Stimulated activated CD8-positive, alpha-beta memory T cell treated with anti-CD3 and anti-CD28 coated beads, Interleukin-4, amount 100 ng/mL, for 1 hour (primary cell): ENCODE data around the gene ANP32B.
"Not testable (repeated sequence)": the region's sequence is repeated elsewhere in the genome, so short reads cannot be mapped to it uniquely, and the experiment has no call there.

Source experiments
- DNase-seq, 2 donors: peaks; one replicate each; pipeline ENCODE4 v3.0.0-alpha.2; 2020; ENCODE audit warnings: low read depth in 2 of 2, low spot score in 1 of 2

ANP32B gene

DNA sequence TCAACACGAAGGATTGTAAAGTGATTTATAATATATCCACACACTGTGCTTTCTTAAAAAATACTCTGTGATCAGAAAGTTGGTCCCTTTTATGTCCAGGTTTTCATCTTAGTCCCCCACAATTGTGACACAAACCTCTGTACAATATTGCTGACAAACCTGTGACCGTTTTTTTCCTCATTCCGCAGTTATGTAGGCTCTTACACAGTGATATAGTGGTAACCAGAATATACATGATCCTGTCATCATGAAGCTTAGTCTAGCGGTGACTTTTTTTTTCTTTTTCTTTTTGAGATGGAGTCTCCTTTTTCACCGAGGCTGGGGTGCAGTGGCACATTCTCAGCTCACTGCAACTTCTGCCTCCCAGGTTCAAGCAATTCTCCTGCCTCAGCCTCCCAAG, 8.7 kb downstream of the ANP32B start:
- DNase-seq: no peak

DNA sequence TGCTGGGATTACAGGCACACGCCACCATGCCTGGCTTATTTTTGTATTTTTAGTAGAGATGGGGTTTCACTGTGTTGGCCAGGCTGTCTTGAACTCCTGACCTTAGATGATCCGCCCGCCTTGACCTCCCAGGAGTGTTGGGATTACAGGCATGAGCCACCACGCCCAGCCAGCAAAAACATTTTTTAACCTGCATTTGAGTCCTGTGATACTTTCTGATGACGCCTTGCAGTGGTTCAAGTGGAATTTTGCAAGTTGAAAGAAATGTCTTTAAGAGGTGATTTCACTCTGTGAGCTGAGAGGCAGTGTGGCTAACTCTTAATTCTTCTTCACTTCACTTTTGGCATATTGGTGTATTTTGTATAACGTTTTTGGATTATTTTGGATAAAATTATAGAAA, 9.1 kb downstream of the ANP32B start:
- DNase-seq: no peak

DNA sequence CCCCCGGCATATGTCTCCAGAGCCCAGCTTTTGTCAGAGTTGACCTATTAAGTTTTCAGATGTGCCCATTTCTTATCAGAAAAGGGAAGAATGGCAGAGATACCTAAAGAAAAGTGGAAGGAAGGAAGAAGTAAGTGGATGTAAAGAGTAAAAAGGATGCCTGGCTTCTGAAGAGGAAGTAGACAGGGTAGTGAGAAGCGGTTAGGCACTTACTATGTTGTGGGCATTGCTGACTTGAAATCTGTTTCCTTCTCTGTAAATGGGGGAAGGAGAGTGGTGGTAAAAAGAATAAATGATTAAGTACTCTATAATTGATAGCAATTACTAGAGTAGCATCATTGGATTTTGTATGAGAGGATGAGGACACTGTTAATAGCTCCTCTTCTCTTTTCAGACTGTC, 9.9 kb downstream of the ANP32B start:
- no peak for DNase-seq

DNA sequence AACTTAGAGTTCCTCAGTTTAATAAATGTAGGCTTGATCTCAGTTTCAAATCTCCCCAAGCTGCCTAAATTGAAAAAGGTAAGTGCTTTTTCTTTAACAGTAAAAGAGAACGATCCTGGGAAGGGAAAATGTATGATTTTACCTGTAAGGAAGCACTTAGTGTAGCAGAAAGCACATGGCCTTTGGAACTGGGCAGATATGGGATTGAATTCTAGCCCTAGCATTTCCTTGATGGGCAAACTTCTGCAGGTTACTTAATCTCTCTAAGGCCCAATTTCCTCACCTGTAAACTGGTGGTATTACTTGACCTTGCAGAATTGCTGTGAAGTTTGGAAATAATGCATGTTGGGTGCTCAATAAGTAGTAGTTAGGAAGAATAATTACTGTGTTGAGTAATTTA, 11.6 kb downstream of the ANP32B start:
- no peak for DNase-seq

DNA sequence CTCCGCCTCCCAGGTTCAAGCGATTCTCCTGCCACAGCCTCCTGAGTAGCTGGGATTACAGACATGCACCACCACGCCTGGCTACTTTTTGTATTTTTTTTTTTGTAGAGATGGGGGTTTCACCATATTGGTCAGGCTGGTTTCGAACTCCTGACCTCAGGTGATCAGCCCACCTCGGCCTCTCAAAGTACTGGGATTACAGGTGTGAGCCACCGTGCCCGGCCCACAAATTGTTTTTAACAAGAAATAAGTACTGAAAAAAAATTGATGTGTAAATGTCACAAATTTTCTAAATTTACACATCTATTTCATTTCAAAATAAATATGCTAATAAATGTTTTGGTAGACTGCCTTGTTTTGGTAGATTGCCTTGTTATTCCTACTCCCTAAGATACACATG, 13.5 kb downstream of the ANP32B start:
- not testable (repeated sequence) for DNase-seq

DNA sequence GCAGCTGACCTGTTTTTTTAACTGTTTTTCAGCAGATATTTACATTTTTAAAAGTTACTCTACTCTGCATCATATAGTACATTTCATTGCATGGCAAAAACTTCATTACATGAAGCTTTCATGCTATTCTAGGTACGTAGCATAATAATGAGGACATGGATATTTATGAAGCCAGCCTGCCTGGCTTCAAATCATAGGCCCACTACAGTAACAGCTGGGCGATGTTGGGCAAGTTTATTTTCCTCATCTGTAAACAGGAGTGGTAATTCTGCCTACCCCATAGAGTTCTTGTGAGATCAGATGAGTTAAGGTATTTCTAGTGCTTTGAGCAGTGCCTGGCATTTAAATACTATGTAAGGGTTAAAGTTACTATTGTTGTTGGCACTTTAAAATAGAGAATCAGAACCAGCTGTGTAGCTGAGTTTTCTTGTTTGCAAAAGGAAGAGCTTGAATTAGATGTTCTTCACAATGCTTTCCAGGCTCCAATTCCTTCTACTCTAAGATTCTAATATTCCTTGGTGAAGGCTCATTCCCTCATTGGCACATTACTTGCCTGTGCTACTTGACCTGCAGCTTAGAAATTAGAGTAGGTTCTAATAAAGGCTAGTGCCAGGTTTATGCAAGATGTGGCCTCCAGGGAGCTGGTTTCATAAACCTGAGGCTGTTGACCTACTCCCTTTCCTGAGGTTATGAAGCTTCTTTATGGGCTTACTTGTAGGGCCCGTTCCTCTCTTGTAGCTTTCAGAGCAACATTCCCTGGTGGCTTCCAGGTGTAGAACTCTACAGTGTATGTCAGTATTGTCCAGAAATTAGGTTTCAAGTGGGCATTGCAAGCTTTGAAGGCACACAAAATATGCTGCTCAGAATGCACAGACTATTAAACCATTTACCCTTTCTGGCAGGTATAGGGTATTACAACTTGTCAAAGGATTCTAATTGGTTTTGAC, 14.5 kb downstream of the ANP32B start:
- DNase-seq: no peak

DNA sequence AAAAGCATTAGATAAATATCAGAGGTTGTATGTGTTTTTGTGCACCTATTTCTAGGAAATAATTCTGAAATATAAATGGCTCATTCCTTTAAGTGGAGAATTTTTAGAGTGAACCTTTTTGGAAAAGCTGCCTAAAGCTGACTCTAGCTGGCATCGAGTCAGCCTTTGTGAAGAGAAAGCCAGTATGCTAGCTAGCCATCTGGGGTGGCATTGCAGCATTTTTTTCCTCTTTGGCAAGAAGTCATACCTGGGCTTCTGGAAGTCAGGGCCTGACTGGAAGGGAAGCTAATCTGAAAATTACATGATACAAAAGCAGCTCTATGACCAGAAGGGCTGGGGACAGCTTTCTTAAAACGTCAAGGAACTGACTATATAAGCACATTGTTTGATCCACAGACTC, 19.7 kb downstream of the ANP32B start:
- DNase-seq: no peak

DNA sequence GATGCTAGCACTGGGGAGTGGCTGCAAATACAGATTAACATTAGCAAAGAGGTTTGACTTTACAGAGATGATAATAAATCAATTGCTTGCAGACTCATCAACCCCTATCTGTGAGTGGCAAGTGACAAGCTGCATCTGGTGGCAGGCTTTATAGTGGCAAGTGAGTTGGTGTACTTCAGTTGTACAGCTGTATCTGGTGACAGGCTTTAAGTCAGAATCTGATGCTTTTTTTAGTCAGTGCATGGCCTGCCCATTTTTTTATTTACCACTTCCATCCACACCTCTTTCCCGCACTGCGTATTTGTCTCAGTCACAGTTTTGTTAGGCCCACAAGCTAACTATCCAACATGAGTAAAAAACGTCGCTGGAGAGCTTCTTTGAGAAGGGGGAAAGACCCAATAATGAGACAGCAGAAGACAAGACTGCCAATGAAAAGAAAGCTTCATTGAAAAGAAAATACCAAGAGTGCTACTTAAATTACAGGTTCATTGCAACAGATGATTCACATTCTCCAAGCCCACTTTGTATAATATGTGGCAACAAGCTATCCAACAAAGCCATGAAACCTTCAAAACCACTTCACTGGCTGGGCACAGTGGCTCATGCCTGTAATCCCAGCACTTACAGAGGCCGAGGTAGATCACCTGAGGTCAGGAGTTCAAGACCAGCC, 23.1 kb downstream of the ANP32B start:
- no peak for DNase-seq

DNA sequence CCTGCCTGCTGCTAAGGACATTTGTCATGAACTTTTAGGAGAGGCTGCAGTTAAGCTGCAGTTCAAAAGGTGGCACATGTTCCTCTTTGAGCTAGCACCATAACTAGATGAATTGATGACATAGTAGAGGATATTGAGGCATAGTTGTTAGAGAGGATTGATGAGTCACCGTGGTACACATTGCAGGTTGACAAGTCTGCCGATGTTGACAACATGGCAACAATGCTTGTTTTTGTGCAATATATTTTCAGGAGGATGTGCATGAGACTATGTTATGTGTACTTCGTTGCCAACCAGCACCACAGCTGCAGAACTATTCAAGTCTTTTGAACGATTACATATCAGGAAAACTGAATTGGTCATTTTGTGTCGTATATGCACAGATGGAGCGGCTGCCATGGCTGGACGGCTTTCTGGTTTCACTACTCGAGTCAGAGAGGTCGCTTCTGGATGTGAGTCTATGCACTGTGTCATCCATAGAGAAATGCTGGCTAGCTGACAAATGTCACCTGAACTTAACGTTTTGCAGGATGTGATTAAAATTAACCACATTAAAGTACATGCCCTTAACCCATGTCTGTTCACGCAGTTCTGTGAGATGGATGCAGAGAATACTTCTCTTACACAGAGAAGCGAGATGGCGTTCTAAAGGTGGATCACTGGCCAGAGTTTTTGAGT, 24.2 kb downstream of the ANP32B start:
- DNase-seq: no peak

DNA sequence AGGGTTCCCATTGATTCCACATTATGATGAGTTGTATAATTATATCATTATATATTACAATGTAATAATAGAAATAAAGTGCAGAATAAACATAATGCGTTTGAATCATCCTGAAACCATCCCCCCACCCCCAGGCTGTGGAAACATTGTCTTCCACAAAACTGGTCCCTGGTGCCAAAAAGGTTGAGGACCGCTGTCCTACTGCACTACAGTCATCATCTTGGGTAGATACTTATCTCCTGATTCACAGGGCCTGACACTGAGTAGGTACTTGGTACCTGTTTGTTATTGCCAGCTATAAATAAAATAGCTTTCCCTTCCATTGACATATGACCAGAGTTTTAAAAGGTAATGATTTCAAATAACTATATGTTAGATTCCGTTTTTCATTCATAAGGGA, 25.6 kb downstream of the ANP32B start:
- no peak for DNase-seq

DNA sequence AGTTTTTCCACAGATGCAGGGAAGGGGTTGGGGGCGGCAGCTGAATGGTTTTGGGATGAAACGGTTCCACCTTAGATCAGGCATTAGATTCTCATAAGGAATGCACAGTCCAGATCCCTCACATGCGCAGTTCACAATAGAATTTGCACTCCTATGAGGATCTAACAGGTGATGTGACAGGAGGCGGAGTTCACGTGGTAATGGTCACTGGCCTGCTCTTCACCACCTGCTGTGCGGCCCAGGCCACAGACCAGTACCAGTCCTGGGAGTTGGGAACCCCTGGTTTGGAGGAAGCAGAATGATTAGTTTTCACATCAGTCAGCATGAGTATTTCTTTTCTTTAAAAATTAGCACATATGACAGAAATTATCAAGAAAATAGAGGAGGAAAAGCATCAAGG, 26.3 kb downstream of the ANP32B start:
- no peak for DNase-seq

DNA sequence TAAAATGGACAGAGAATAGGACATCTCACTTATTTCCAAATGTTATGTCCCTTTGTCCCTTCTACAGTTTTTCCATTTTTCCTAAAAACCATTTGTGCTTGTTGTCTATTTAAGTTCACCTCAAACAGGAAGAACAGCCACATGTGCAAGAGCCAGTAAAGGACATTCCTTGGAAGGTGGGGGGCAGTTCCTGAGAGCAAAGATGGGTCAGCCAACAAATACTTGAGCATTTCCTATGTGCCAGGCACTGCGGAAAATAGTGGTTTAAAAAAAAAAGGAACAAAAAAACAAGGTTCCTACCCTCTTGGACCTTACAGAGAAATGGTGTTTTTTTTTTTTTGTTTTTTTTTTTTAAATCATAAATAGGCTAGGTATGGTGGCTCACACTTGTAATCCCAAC, 26.8 kb downstream of the ANP32B start:
- no peak for DNase-seq

DNA sequence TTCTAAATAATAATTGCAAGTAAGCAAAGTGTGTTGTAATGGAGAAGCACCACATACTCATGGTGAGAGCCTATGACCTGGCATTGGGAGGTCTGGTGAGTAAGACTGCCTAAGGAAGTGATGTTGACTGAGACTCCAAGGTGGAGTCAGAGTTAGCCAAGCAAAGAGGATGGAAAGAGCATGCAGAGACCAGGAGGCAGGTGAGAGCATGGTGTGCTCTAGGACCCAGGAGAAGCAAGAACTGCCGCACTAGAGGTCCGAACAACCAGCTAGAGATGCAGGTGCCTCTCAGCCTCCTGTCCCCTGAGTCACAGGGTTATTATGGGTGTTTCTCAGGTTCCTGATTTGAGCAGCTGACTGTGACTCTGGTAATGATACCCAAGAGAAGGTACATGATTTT, 27.3 kb downstream of the ANP32B start:
- DNase-seq: no peak

DNA sequence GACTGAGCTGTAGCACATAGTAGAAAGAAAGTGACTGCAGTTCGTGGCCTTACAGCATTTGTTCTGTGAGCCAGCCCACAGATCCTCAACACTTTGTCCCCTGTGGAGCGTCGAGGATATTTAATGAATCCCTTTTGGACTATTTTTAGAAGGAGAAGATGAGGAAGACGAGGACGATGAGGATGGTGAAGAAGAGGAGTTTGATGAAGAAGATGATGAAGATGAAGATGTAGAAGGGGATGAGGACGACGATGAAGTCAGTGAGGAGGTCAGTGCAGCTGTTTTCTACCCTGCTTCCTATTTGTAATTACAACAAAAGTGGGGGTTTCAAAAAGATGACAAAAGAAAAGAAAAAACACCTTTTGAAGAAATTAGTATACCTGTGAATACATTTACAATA, 28.0 kb downstream of the ANP32B start:
- no peak for DNase-seq

DNA sequence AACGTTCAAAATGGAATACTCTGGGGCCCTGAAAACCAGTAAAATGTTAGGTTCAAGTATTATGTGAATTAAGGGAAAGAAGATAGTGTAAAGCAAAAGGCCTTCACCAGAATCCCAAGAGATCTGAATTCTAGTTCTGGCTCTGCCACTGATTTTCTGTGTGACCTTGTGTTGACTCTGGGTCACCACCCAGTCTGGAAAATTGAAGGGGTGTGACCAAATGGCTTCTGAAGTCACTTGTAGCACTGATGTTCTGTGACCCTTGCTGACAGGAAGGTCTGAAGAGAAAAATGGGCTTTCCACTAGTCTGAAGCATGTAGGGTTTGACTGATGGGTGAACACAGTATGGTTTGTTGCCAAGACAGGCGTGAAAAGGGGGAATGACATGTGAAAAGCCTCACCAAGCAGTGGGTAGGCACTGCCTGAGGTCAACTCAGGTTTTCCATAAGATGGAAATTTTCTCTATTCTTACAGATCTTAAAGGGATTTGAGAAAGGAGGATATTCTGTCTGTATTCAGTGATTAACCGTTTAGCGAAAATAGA, 33.1 kb downstream of the ANP32B start:
- no peak for DNase-seq

DNA sequence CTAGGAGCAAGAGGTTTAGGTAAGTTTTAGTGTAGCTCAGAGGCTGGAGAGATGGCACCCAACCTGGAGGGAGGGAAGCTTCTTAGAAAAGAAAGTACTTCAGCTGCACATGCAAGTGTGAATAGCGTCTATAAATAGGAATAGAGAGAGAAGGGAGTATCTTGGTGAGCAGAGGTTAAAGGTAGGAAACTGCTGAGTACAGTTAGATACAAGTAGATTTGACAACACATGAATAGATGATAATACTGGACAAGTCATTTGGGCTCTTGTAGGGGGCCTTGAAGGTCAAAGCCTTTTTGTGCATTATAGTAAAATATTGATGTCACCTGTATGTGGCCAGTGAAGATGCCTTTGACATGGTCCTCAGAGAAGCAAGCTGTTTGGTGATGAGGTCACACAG, 34.2 kb downstream of the ANP32B start:
- no peak for DNase-seq

DNA sequence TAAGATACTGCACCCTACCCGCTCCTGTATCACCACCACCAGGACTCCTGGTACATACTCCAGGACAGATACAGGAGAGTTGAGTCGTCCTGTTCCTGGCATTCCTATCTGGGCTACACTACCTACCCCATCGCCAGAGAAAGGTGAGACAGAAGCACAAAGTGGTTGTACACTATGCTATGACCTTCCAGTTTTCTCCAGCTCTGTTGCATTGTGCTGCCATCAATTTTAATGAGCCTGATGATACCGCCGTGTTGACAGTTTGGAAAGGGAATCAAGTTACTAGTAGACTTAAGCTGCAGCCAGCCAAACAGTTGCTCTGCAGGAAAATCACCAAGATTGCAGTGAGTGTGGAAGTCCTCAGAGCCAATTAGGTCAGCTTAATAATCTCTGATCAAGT, 35.2 kb downstream of the ANP32B start:
- DNase-seq: no peak

DNA sequence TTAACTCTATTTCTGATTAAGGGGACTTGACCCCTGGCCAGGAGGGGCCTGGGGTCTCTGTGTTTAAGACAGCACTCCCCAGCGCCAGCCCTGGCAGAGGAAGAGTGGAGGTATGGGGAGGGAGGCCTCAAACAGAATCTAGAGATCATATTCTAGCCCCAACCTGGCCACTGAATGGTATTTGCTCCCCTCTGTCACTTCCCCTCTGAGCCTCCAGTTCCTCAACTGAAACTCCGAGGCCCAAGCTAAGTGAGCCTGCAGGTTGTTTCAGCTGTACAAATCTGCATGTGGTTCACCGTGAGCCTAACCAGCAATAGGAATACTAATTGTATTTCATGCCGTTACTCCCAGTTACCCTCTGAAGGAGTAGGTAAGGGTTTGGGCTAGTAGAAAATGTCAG, 36.0 kb downstream of the ANP32B start:
- no peak for DNase-seq

DNA sequence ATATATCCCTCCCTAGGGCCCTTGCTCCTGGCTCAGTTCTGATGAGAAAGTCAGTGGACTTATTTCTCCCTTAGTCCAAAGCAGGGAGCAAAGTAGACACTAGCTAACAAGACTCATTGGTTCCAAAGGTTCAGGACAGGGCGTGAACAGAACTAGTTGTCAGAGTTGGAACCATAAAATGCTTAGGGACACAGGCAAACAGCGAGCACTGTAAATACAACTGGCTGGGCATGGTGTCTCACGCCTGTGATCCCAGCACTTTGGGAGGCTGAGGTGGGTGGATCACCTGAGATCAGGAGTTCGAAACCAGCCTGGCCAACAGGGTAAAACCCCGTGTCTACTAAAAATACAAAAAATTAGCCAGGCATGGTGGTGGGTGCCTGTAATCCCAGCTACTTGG, 36.7 kb downstream of the ANP32B start:
- DNase-seq: not testable (repeated sequence)

DNA sequence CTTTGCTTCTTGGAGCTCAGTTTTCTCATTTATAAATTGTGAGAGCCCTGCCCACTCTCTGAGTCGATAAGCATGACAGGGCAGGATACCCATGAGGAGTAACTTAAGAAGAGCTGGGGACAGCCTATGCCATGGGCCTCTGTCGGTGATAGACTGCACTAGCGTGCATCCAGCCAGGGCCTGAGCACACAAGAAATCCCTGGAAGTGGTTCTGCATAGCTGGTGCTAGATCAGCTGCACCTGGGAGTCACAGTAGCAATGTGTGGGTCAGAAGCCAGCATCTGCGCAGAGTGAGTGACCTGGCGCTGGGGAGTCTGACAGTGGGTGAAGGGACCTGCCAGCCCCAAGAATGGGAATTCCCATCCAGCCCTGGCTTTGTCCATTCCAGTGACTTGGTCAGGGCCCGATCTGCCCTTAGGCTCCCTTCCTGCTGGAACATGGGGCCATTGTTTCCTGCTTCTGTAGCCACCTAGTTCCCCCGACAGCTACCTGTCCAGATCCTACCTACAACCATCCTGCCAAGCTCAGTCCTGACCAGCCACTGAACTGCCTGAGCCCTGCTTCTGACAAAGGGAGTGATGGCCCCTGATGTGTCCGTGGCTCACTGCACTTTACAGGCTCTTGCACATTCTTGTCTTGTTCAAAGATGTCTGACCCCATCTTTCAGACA, 37.5 kb downstream of the ANP32B start:
- no peak for DNase-seq

DNA sequence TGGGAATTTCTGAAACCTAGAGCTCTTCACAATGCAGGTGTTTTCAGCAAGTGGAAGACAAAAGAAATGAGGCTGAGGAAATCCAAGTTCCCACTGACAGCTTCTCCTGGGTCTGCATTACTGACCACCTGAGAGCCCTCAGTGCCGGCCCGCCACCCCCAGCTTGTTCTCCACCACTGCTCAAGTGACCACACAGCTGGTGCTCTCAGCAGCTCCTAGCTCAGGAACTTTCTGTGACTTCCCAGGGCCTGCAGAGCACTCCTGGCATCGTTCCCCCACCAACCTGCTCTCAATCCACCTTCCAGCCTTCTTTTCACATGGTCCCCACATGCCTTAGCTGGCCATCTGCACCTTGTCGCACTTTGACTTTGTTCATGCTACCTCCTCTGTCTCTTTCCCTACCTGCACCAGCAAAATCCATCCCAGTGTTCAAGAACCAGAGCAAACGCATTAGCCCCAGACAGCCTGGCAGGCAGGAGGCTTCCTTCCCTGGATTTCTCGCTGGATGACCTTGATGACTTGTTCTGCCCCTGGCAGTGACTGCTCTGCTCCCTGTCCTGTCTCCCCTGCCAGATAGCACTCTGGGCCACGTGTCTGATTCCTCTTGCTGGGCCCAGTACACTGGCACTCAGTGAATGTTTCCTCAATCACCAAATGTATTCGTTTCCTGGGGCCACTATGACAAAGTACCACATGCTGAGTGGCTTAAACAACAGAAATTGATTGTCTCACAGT, 38.3 kb downstream of the ANP32B start:
- no peak for DNase-seq
